GM15510 (cell line): ENCODE results near the gene PROSER3.

Experiments
- POLR2A ChIP-seq: IDR thresholded peaks from 3 replicates; pipeline ENCODE4 v1.6.1; 2011; ENCODE audit warnings: borderline replicate concordance; ENCODE audit not compliant: insufficient read length; ENCODE audit errors: extremely low read depth

The PROSER3 gene

DNA sequence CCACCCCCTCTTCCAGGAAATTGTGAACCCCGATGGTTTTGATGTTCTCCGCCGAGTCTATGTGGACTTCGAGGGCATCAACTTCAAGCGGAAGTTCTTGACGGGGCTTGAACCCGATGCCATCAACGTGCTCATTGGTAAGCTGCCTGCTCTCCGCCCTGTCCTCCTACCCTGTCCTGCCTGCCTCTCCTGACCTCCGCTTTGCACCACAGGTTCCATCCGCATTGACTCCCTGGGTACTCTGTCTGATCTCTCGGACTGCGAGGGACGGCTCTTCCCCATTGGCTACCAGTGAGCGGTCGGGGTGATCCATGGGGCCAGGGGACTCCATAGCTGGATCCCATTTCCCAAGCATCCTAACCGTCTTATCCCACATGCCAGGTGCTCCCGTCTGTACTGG, 27.6 kb upstream of the PROSER3 start:
- no peak for TF ChIP-seq POLR2A

DNA sequence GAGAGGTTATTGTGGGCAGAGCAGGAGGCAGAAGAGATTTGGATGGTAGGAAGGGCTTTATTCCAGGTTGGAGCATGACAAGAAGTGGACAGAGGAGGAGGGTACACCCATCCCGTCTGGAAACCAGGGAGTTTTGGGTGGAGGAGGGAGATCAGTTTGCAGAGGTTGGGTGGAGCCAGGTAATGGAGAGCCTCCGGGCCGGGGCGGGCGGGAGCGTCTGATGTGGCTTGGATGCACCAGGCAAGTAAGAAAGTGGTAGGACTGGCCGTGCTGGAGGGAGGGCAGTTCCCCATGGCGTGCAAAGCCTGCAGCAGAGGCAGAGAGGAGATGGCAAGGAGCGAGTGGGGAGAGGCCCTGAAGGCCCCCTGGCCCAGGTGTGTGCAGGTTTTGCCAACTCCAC, 26.6 kb upstream of the PROSER3 start:
- TF ChIP-seq POLR2A = no peak

DNA sequence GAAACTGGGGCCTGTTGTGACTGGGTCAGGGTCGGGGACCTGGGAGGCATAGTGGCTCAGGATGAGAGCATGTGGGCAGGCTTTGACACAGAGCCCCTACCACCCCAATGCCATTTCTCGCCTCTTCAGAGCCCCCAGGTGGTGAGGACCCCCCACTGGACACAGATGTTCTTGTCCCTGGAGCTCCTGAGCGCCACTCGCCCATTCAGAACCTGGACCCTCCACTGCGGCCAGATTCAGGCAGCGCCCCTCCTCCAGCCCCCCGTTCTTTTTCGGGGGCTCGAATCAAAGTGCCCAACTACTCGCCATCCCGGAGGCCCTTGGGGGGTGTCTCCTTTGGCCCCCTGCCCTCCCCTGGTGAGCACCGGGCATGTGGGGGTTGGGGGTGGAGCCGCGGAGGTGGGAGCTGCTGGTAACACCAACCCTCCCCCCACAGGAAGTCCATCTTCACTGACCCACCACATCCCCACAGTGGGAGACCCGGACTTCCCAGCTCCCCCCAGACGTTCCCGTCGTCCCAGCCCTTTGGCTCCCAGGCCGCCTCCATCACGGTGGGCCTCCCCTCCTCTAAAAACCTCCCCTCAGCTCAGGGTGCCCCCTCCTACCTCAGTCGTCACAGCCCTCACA, 26.1 kb upstream of the PROSER3 start:
- no peak for TF ChIP-seq POLR2A

DNA sequence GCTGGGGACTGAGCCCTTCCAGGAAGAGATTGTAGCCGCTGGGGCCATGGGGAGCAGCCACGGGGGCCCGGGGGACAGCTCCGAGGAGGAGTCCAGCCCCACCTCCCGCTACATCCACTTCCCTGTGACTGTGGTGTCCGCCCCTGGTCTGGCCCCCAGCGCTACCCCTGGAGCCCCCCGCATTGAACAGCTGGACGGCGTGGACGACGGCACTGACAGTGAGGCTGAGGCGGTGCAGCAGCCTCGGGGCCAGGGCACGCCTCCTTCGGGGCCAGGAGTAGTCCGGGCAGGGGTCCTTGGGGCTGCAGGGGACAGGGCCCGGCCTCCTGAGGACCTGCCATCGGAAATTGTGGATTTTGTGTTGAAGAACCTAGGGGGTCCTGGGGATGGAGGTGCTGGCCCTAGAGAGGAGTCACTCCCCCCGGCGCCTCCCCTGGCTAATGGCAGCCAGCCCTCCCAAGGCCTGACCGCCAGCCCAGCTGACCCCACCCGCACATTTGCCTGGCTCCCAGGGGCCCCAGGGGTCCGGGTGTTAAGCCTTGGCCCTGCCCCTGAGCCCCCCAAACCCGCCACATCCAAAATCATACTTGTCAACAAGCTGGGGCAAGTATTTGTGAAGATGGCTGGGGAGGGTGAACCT, 25.3 kb upstream of the PROSER3 start:
- TF ChIP-seq POLR2A = no peak

DNA sequence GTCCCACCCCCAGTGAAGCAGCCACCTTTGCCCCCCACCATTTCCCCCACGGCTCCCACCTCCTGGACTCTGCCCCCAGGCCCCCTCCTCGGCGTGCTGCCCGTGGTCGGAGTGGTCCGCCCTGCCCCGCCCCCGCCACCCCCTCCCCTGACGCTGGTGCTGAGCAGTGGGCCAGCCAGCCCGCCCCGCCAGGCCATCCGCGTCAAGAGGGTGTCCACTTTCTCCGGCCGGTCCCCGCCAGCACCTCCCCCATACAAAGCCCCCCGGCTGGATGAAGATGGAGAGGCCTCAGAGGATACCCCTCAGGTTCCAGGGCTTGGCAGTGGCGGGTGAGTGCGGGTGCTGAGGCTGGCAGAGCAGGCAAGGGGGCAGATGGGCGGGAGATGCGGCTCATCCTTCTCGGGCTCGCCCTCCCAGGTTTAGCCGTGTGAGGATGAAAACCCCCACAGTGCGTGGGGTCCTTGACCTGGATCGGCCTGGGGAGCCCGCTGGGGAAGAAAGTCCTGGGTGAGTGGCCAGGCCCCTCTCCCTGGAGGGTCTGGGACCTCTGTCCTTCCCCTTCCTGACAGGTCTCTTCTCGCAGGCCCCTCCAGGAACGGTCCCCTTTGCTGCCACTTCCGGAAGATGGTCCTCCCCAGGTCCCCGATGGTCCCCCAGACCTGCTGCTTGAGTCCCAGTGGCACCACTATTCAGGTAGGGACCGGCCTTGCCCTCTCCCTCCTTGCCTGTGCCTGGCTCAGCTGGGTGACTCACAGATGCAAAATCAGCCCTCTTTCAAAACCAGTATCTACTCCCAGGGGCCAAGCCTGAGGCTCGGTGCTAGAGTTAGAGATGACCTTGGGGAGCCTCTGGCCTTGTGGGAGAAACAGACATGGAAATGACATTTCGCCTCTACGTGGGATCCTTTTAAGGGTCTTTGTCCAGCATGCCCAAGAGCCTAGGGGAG, 24.5 kb upstream of the PROSER3 start:
- TF ChIP-seq POLR2A = no peak

DNA sequence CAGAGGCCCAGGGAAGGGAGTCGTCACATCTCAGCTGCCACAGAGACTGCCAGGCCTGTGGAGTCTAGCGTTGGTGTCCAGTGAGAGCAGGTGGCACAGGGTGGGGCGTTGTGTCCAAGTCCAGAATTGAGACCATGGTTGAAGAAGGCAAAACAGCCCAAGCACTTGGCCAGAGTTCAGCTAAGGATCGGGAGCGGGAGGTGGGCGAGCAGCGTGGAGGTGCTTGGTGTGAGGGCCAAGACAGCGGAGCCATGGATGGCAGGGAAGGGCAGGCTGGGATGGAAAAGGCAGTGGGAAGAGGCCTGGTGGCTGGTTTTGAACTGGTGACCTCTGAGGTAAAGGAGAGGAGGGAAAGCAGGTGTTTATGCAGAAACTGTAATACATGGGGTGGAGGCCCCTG, 23.7 kb upstream of the PROSER3 start:
- no peak for TF ChIP-seq POLR2A

DNA sequence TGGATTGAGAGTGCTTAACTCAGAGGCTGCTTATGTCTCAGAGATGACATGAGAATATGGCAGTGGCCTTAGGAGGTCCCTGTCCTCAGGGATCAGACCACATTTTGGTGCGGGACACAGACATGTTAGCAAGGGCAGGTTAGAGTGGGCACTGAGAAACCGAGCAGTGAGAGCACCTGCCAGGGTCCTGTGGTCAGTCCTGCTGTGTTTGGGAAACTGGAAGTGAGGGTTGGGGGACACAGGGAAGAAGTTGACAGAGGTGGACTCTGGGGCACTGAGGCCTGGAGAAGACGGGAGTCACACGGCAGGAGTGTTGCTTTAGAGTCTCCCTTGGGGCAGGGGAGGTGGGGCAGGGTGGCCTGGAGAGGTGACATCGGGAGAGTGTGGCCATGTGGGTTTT, 23.1 kb upstream of the PROSER3 start:
- TF ChIP-seq POLR2A = no peak

DNA sequence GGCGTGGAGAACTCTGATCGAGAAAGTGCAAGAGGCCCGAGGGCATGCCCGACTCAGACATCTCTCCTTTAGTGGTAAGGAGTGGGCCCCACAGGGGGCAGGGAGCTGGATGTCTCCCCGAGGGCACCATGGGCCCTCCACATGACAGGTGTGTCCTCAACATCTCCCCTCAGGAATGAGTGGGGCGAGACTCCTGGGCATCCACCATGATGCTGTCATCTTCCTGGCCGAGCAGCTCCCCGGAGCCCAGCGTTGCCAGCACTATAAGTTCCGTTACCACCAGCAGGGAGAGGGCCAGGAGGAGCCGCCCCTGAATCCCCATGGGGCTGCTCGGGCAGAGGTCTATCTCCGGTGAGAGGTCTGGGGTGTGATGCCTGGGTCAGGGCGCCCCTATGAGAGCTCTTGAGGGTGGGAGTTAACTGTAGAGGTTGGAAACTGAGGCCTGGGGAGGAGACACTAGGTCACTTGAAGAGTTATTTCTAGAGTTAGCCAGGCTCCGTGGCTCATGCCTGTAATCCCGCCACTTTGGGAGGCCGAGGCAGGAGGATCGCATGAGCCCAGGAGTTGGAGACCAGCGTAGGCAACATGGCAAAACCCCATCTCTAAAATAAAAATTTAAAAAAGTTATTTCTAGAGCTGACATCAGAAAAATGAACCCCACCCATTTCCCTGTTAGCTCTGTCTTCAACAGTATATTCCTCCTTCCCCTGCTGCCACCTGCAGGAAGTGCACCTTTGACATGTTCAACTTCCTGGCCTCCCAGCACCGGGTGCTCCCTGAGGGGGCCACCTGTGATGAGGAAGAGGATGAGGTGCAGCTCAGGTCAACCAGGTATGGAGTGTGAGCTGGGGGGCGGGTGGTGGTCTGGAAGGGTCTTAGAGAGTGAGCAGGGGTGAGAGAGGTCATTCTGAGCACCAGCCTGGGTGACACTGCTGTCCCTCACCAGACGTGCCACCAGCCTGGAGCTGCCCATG, 20.8 kb upstream of the PROSER3 start:
- no peak for TF ChIP-seq POLR2A

DNA sequence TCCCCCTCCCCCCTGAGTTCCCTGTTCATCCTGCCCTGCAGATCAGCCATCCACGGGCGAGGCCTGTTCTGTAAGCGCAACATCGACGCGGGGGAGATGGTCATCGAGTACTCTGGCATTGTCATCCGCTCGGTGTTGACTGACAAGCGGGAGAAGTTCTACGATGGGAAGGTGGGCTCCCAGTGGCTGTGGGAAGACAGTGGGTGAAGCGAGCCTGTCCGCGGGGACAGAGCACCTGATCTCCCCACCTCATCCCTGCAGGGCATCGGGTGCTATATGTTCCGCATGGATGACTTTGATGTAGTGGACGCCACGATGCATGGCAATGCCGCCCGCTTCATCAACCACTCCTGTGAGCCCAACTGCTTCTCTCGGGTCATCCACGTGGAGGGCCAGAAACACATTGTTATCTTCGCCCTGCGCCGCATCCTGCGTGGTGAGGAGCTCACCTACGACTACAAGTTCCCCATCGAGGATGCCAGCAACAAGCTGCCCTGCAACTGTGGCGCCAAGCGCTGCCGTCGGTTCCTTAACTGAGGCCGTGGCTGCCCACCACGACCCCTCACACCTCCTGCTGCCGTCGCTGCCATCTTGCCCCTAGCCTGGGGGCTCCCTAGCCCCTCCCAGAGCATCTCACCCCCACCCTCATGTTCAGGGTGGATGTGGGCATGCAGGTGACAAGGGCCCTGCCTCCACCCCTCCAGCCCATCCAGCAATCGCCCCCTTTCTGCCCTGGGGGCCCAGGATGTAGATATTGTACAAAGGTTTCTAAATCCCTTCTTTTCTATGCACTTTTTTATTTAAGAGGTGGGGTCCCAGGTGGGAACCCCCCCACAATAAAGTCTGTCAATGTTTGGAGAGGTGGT, 19.7 kb upstream of the PROSER3 start:
- no peak for TF ChIP-seq POLR2A

DNA sequence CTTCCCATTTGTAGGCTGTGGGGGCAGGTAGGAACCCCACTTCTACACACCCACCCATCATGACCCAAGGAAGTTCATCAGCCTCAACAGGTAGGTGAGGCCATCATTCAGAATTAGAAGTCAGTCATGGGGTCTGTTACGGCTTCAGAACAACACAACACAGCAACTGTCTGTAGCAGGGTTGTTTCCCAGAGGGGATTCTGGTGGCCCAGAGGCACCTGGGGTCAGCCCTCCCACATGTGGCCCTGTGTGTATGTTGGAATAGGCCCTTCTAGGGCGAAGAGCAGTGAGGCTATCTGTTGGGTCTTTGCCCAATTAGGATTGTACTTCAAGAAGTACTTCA, 19.1 kb upstream of the PROSER3 start:
- TF ChIP-seq POLR2A = no peak

DNA sequence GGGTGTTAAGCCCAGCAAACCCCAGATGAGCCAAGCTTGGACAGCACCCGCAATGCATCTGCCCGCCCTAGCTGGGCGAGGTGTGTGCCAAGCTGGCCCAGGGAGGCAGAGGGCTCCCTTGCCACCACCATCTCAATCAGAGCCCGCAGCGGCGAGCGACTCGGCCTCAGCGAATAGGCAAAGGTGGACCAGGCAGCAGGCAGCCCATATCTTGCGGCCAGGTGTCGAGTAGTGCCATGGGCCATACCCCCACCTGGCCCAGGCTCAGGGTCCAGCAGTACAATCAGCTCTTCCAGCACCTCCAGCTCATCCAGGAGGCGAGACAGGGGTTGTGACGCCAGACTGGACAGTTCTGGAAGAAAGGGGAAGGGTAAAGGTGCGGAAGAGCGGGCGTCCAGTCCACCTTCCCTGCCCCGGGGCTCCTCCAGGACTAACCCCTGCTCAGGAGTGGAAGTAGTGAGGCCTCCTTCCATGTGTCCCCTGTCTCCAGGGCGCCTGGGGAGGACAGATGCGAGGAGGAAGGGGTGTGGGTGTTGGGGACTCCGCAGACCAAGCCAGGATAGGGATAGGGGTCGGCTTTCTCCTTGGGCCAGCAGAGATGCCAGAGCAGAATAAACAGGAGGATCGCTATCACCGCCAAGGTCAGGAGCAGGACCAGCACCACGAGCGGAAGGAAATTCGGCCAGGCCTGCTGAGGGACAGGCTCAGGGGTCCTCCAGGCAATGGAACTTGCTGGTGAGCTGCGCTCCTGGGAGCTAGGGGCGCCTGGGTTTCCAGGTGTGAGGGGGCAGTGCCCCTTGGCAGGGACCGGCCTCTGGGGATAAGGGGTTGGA, 18.5 kb upstream of the PROSER3 start:
- no peak for TF ChIP-seq POLR2A

DNA sequence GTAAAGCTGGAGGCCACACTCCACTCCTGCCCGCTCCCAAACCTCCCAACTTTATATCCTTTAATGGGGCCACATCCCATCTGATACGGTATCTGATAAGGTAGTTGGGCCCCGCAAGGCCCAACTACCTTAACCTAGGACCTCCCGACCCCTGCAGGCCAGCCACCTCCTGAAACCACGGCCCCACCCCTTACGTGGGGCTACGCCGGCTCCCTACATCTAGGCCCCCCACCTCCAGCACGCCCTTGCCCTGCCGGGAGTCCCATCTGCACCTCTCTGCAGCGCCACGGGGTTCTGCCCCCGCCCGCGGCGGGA, 17.9 kb upstream of the PROSER3 start:
- TF ChIP-seq POLR2A = no peak
